Fibroblast of lung (primary cell): ENCODE results near the gene CHST8. TPM values are rescaled to one million over a fixed set of nuclear protein-coding genes. Genes with fewer than 3 reads are reported as not detected.

Experiments
- DNase-seq, 2 donors: peaks; one replicate each; pipeline versions ENCODE4 v3.0.0 to v3.0.0-alpha.2; 2010; ENCODE audit warnings: low read depth in 2 of 2
- H2AFZ ChIP-seq: 2 replicates; pipeline ENCODE4 v1.5.1; 2012; ENCODE audit warnings: low read length, control low read depth, inconsistent platforms
- H3K27ac ChIP-seq: 2 replicates; pipeline ENCODE4 v1.5.1; 2011; ENCODE audit warnings: low read length, control low read depth; ENCODE audit not compliant: insufficient read depth
- H3K27me3 ChIP-seq: 2 replicates; pipeline ENCODE4 v1.5.1; 2011; ENCODE audit warnings: mild to moderate bottlenecking, low read length; ENCODE audit not compliant: control insufficient read depth, insufficient read depth
- H3K36me3 ChIP-seq: 2 replicates; pipeline ENCODE4 v1.5.1; 2011; ENCODE audit warnings: low read length; ENCODE audit not compliant: control insufficient read depth, insufficient read depth
- H3K4me1 ChIP-seq: 2 replicates; pipeline ENCODE4 v1.5.1; 2011; ENCODE audit warnings: low read length; ENCODE audit not compliant: control insufficient read depth, insufficient read depth; ENCODE audit errors: extremely low read depth
- H3K4me2 ChIP-seq: 2 replicates; pipeline ENCODE4 v1.5.1; 2011; ENCODE audit warnings: low read length, control low read depth; ENCODE audit not compliant: insufficient read depth; ENCODE audit errors: extremely low read depth
- H3K4me3 ChIP-seq, 4 experiments: fragments of 200-600 bp in 1 of 4; sonication (generic) in 1 of 4; replicated peaks in 1 of 4; 2 replicates each; pipeline ENCODE4 v1.5.1; 2011 to 2016; ENCODE audit warnings: low read length in 4 of 4, low read depth in 3 of 4, mild to moderate bottlenecking in 3 of 4, control low read depth in 2 of 4, inconsistent platforms in 1 of 4, mixed read lengths in 1 of 4; ENCODE audit not compliant: insufficient read depth in 1 of 4; ENCODE audit errors: control extremely low read depth in 1 of 4
- H3K79me2 ChIP-seq: 2 replicates; pipeline ENCODE4 v1.5.1; 2012; ENCODE audit warnings: mild to moderate bottlenecking, low read length, inconsistent platforms; ENCODE audit not compliant: control insufficient read depth, insufficient read depth
- H3K9ac ChIP-seq: 2 replicates; pipeline ENCODE4 v1.5.1; 2011; ENCODE audit warnings: mild to moderate bottlenecking, low read length, control low read depth; ENCODE audit not compliant: insufficient read depth
- H3K9me3 ChIP-seq: 2 replicates; pipeline ENCODE4 v1.5.1; 2012; ENCODE audit warnings: low read depth, low read length; ENCODE audit not compliant: control insufficient read depth, insufficient read depth
- H4K20me1 ChIP-seq: 2 replicates; pipeline ENCODE4 v1.5.1; 2011; ENCODE audit warnings: low read length; ENCODE audit not compliant: control insufficient read depth, insufficient read depth; ENCODE audit errors: extremely low read depth
- EZH2 ChIP-seq: IDR thresholded peaks from 2 replicates; pipeline ENCODE4 v1.5.1; 2012; ENCODE audit warnings: low read length, control low read depth, mild to moderate bottlenecking; ENCODE audit errors: missing control alignments
- polyA plus RNA-seq, 2 donors: library from polyadenylated mRNA; depleted of rRNA in 1 of 2; stranded (reverse) in 1 of 2; unstranded in 1 of 2; fragments of >200 nt; gene quantifications; 2 replicates each; pipeline ENCODE4 v1.2.1, GENCODE V29; 2011 to 2012; ENCODE audit warnings: missing spikeins in 1 of 2
- total RNA-seq: library from RNA; depleted of rRNA; stranded (reverse); fragments of >200 nt; gene quantifications from 2 replicates; pipeline ENCODE4 v1.2.1, GENCODE V29; 2014
- TF ChIP-seq, protein P1 (sequence below), 2 donors: IDR thresholded peaks in 1 of 2; conservative IDR thresholded peaks in 1 of 2; 1 replicate in 1 of 2; 2 replicates in 1 of 2; pipeline ENCODE4 v1.5.1; 2011 to 2012; ENCODE audit warnings: low read length in 2 of 2, control low read depth in 1 of 2, inconsistent platforms in 1 of 2, low read depth in 1 of 2, mild to moderate bottlenecking in 1 of 2

The CHST8 gene
- total and polyA plus RNA-seq, 2 donors (not counting 1 experiment from before 2014, with no cell fraction given): not detected

DNA sequence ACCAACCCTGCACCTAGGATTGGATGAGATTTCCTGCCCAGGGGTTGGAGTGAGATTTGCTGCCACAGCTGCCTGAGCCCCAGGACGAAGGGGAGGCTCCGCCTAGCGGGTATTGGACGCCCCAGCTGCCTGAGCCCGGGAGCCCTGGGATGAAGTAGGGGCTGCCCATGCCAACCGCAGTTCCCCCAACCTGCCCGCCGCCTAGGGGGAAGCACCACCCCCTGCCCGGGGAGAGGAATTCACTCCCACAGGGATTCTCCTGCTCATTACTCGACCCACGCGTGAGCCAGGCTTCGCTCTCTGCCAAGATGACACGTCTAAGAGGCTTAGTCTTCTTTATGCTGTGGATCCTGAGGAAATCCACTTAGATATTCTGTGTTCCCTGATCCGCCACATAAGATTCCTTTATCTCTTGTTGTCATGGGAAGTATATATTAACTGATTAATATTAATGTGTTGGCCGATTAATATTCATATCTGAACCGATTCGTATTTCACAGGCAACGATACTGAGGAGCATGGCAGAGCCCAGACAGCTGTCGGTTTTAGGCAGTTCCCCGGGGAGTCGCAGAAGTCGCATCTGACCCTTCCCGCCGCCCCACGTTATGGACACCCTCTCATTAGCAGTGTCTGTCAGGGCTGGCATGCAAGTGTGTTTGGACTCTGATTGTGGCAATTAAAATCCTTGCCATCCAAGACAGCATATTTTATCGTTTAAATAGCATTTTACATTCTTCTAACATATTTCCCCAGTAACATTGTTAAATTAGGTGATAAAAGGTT is 130.5 kb downstream of the CHST8 start:
- Histone ChIP-seq H3K27ac (no peak overlapping the region), H3K4me1 (no peaks in the 10 kb centered on the region), H4K20me1 (no peaks in the 10 kb centered on the region), H3K79me2 (no peaks in the 10 kb centered on the region), H3K4me3 (no peak overlapping the region), H3K9ac (no peak overlapping the region), H3K27me3 (no peaks in the 10 kb centered on the region), H3K4me2 (no peak overlapping the region), H2AFZ (no peak overlapping the region), H3K36me3 (no peaks in the 10 kb centered on the region), H3K9me3 (no peaks in the 10 kb centered on the region)
- TF ChIP-seq, protein P1, sequence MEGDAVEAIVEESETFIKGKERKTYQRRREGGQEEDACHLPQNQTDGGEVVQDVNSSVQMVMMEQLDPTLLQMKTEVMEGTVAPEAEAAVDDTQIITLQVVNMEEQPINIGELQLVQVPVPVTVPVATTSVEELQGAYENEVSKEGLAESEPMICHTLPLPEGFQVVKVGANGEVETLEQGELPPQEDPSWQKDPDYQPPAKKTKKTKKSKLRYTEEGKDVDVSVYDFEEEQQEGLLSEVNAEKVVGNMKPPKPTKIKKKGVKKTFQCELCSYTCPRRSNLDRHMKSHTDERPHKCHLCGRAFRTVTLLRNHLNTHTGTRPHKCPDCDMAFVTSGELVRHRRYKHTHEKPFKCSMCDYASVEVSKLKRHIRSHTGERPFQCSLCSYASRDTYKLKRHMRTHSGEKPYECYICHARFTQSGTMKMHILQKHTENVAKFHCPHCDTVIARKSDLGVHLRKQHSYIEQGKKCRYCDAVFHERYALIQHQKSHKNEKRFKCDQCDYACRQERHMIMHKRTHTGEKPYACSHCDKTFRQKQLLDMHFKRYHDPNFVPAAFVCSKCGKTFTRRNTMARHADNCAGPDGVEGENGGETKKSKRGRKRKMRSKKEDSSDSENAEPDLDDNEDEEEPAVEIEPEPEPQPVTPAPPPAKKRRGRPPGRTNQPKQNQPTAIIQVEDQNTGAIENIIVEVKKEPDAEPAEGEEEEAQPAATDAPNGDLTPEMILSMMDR (conservative IDR thresholded peaks at IDR 0.05 in 1 of 2, IDR thresholded peaks at IDR 0.05 in 1 of 2; ENCODE audit: low read depth in 1 of 2, low read length in 2 of 2): no peak
- no peak for TF ChIP-seq EZH2
- DNase-seq: no peak

DNA sequence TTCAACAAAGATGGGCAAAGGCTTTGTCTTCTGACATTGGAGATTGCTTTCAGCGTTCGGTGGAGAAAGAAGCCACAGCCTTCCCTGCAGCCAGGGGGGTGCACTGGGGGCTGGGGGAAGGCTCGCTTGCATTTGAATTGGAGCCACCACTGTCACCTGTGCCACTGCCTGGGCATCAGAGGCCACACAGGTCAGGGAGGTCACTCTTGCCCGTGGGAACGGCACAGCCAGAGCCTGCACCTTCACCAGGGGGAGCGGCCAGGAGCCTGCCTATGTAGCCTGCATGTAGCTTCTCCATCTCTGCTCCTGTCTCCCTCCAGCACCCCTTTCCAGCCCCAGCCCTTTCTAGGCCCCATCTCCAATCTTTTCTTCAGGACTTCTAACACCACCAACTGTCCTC is 131.2 kb downstream of the CHST8 start:
- no peaks in the 10 kb centered on the region for H3K9me3 ChIP-seq
- no peak overlapping the region for H3K4me2 ChIP-seq
- no peak for TF ChIP-seq EZH2
- H2AFZ ChIP-seq: no peak overlapping the region
- no peak for DNase-seq
- H3K79me2 ChIP-seq: no peaks in the 10 kb centered on the region
- no peaks in the 10 kb centered on the region for H3K4me1 ChIP-seq
- no peaks in the 10 kb centered on the region for H3K27me3 ChIP-seq
- H3K36me3 ChIP-seq: no peaks in the 10 kb centered on the region
- no peak overlapping the region for H3K9ac ChIP-seq
- no peaks in the 10 kb centered on the region for H4K20me1 ChIP-seq
- H3K27ac ChIP-seq: no peak overlapping the region
- no peak overlapping the region for H3K4me3 ChIP-seq

DNA sequence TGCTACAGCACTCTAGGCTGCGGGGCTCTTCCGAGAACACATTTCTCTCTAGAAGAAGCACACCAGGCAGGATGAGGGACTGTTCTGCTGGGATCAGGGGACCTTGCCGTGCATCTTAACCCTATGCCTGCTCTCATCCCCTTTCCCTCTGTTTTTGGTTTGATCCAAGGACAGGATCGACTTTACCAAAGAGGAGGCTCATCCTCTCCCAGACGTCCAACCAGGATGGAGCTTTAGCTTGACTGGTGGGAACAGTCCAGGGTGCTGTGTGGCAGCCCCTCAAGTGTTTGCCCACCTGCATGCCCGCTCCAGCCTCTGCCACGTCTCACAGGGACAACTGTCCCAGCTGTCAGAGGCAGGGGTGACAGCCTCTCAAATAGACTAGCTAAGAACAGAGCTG is 132.6 kb downstream of the CHST8 start:
- Histone ChIP-seq H3K9ac (no peak overlapping the region), H2AFZ (no peak overlapping the region), H3K4me1 (no peaks in the 10 kb centered on the region), H3K4me2 (no peak overlapping the region), H3K27me3 (no peaks in the 10 kb centered on the region), H3K27ac (no peak overlapping the region), H3K36me3 (no peaks in the 10 kb centered on the region), H3K4me3 (no peak overlapping the region), H3K9me3 (no peaks in the 10 kb centered on the region), H4K20me1 (no peaks in the 10 kb centered on the region), H3K79me2 (no peaks in the 10 kb centered on the region)
- TF ChIP-seq, protein P1 (conservative IDR thresholded peaks at IDR 0.05 in 1 of 2, IDR thresholded peaks at IDR 0.05 in 1 of 2; ENCODE audit: low read depth in 1 of 2, low read length in 2 of 2): no peak
- TF ChIP-seq EZH2: no peak
- DNase-seq: no peak
